ENCODE results near the gene SPOCK3.

DNA sequence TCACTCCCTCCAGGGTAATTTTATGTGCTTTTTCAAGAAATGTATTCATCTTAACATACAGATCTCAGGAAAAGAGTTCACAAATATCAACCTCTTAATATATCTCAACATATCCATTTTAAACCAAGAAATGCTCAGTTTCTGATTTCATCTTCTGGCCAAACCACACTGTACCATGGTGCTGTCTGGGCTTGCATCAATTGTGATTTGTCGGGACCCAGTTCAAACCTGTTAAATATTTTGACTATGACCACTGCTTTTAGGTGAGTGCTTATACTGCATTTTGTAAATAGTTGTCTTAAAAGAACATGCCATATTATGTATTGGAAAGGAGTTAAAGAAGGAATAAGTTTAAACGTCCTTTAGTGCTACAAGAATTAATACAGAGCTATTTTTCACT, 352.1 kb downstream of the SPOCK3 start:
- TF ChIP-seq, protein P1, sequence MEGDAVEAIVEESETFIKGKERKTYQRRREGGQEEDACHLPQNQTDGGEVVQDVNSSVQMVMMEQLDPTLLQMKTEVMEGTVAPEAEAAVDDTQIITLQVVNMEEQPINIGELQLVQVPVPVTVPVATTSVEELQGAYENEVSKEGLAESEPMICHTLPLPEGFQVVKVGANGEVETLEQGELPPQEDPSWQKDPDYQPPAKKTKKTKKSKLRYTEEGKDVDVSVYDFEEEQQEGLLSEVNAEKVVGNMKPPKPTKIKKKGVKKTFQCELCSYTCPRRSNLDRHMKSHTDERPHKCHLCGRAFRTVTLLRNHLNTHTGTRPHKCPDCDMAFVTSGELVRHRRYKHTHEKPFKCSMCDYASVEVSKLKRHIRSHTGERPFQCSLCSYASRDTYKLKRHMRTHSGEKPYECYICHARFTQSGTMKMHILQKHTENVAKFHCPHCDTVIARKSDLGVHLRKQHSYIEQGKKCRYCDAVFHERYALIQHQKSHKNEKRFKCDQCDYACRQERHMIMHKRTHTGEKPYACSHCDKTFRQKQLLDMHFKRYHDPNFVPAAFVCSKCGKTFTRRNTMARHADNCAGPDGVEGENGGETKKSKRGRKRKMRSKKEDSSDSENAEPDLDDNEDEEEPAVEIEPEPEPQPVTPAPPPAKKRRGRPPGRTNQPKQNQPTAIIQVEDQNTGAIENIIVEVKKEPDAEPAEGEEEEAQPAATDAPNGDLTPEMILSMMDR (IDR thresholded peaks at IDR 0.05; ENCODE audit: low read length): no peak
- no peak for TF ChIP-seq EZH2 (IDR thresholded peaks at IDR 0.05; ENCODE audit: borderline replicate concordance, low read length)

All from OCI-LY1 (cell line).